Natural killer cell (primary cell): Measurements from ENCODE around the gene DDX60. TPM values are rescaled to one million over a fixed set of nuclear protein-coding genes. Genes with fewer than 3 reads are reported as not detected.
A peak's percentile ranks its signal among the peaks of the same experiment; 100 is the strongest.

Source experiments
- ATAC-seq, 3 donors: fragments of 150-1000 bp in 2 of 3; fragments of 200-7000 bp in 1 of 3; cut with Tn5 transposase; 1 replicate in 1 of 3; 2 replicates in 2 of 3; pipeline ENCODE4 v1.10.0; 2021; ENCODE audit warnings: mild to moderate bottlenecking in 2 of 3, moderate library complexity in 2 of 3
- DNase-seq, 2 donors: peaks; one replicate each; pipeline versions ENCODE4 v3.0.0 to v3.0.0-alpha.2; 2013 to 2021; ENCODE audit warnings: mixed read lengths in 1 of 2
- H3K27ac ChIP-seq: one replicate; pipeline ENCODE4 v1.5.1; 2013; ENCODE audit warnings: mild to moderate bottlenecking, low read length
- H3K27me3 ChIP-seq: one replicate; pipeline ENCODE4 v1.6.1; 2013; ENCODE audit warnings: low read length; ENCODE audit not compliant: control insufficient read depth, insufficient read depth
- H3K36me3 ChIP-seq: one replicate; pipeline ENCODE4 v1.6.1; 2013; ENCODE audit warnings: low read length; ENCODE audit not compliant: control insufficient read depth, insufficient read depth
- H3K4me1 ChIP-seq: one replicate; pipeline ENCODE4 v1.6.1; 2013; ENCODE audit warnings: low read length; ENCODE audit not compliant: control insufficient read depth, insufficient read depth
- H3K4me3 ChIP-seq: one replicate; pipeline ENCODE4 v1.5.1; 2013; ENCODE audit warnings: low read length
- H3K9me3 ChIP-seq: one replicate; pipeline ENCODE4 v1.6.1; 2013; ENCODE audit warnings: low read length; ENCODE audit not compliant: control insufficient read depth, insufficient read depth
- H3K27ac Mint-ChIP-seq, 2 donors: one replicate each; pipeline ENCODE4 v1.8.0; 2022; ENCODE audit warnings: mild to moderate bottlenecking in 2 of 2, mixed read lengths in 2 of 2, moderate library complexity in 1 of 2
- H3K27me3 Mint-ChIP-seq, 2 donors: one replicate each; pipeline ENCODE4 v1.8.0; 2022; ENCODE audit warnings: low read depth in 2 of 2, mixed read lengths in 2 of 2
- H3K36me3 Mint-ChIP-seq: one replicate; pipeline ENCODE4 v1.8.0; 2022; ENCODE audit warnings: mixed read lengths
- H3K4me1 Mint-ChIP-seq, 2 donors: one replicate each; pipeline ENCODE4 v1.8.0; 2022; ENCODE audit warnings: mixed read lengths in 2 of 2
- H3K4me3 Mint-ChIP-seq: one replicate; pipeline ENCODE4 v1.8.0; 2022; ENCODE audit warnings: mild to moderate bottlenecking, moderate library complexity, mixed read lengths
- H3K9me3 Mint-ChIP-seq, 2 donors: one replicate each; pipeline ENCODE4 v1.8.0; 2022; ENCODE audit warnings: mixed read lengths in 2 of 2
- WGBS: methylation state at CpG from one replicate; pipeline ENCODE4 v1.1.7; 2013; ENCODE audit warnings: missing lambda C conversion rate; ENCODE audit not compliant: insufficient coverage; 5-methylcytosine and 5-hydroxymethylcytosine counted together
- intact Hi-C: fragments of 100-400 bp; cut with micrococcal nuclease; formaldehyde crosslinking; loops from one replicate; pipeline ENCODE4 v1.14.2; 2022
- total RNA-seq, 4 donors: library from RNA; stranded (reverse); fragments of 120-200 nt in 1 of 4; gene quantifications; one replicate each; pipeline versions ENCODE4 v1.2.3 to v1.2.4, GENCODE V29; 2013 to 2022
- TF ChIP-seq, protein P1 (sequence below): fragments of 200-600 bp; IDR thresholded peaks from one replicate; pipeline ENCODE4 v1.8.0; 2022; ENCODE audit warnings: antibody characterized with exemption

DDX60 gene
- total RNA-seq, 3 donors from 2014 or later (not counting 1 experiment from before 2014, with no cell fraction given), result 29.4 to 37.2 (median 31.5) TPM

DNA sequence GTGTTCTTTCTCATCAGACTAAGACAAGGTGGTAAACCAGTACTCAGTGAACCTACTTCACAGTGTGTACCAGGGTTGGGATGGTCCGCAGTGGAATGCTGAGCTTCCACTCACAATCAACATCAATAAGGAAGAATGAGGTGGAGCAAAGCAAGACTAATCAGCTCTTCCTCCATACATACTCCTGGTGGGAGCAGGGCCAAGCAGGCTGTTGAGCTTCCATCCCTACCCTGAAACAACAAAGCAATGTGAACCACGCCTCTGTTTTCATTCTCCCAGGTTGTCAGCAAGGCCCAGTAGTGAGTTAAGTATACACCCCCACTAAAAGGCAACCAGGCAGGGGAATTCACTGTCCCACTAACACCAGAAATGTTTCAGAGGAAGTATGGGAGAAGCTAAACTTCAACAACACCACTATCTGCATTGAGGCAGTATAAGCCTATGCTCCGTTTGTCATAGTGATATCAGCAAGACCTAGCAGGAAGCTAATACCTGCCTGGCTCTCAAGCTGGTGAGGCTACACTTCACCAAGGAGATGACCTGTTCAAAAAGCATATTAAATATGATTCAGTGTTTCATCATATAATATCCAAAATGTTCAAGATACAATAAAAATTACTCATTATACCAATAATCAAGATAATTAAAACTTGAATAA, 109.5 kb downstream of the DDX60 start:
- Mint-ChIP-seq H3K4me1 (no peaks in the 10 kb centered on the region), H3K36me3 (no peaks in the 10 kb centered on the region), H3K4me3 (no peak overlapping the region), H3K9me3 (peaks cover 5 to 6% of the 10 kb centered on the region in 2 donors), H3K27ac (no peak overlapping the region), H3K27me3 (no peaks in the 10 kb centered on the region)
- Histone ChIP-seq H3K36me3 (no peaks in the 10 kb centered on the region), H3K27me3 (no peaks in the 10 kb centered on the region), H3K27ac (no peak overlapping the region), H3K4me1 (no peaks in the 10 kb centered on the region), H3K4me3 (no peak overlapping the region), H3K9me3 (peaks cover 3% of the 10 kb centered on the region)
- 89% methylated on average over 3 of the region's 3 CpGs for WGBS
- intact Hi-C loops, result no loop called here
- no peak for ATAC-seq
- no peak for DNase-seq
- TF ChIP-seq, protein P1, sequence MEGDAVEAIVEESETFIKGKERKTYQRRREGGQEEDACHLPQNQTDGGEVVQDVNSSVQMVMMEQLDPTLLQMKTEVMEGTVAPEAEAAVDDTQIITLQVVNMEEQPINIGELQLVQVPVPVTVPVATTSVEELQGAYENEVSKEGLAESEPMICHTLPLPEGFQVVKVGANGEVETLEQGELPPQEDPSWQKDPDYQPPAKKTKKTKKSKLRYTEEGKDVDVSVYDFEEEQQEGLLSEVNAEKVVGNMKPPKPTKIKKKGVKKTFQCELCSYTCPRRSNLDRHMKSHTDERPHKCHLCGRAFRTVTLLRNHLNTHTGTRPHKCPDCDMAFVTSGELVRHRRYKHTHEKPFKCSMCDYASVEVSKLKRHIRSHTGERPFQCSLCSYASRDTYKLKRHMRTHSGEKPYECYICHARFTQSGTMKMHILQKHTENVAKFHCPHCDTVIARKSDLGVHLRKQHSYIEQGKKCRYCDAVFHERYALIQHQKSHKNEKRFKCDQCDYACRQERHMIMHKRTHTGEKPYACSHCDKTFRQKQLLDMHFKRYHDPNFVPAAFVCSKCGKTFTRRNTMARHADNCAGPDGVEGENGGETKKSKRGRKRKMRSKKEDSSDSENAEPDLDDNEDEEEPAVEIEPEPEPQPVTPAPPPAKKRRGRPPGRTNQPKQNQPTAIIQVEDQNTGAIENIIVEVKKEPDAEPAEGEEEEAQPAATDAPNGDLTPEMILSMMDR, result no peak

DNA sequence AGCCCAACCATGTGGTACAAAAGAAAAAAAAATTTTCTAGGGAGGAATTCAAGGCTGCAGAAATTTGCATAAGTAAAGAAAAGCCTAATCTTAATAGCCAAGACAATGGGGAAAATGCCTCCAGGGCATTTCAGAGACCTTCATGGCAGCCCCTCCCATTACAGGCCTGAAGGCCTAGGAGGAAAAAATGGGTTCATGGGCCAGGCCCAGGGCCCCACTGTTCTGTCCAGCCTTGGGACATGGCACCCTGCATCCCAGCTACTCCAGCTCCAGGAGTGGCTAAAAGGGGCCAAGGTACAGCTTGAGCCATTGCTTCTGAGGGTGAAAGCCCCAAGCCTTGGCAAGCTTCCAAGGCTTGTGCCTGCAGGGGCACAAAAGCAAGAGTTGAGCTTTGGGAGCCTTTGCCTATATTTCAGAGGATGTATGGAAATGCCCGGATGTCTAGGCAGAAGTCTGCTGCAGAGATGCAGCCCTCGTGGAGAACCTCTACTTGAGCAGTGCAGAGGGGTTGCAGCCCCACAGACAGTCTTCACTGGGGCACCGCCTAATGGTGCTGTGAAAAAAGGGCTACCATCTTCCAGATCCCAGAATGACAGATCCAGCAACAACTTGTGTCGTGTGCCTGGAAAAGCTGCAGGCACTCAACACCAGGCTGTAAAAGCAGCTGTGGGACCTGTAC, 115.2 kb downstream of the DDX60 start:
- intact Hi-C loops, result no loop called here
- ATAC-seq (no peak), DNase-seq (no peak)
- H3K27ac Mint-ChIP-seq, result no peak overlapping the region
- no peaks in the 10 kb centered on the region for H3K4me1 Mint-ChIP-seq
- H3K4me3 Mint-ChIP-seq, result no peak overlapping the region
- Histone ChIP-seq H3K27ac (no peak overlapping the region), H3K4me1 (no peaks in the 10 kb centered on the region), H3K9me3 (peaks cover 13% of the 10 kb centered on the region), H3K27me3 (no peaks in the 10 kb centered on the region), H3K4me3 (no peak overlapping the region), H3K36me3 (no peaks in the 10 kb centered on the region)
- peaks cover 12 to 16% of the 10 kb centered on the region in 2 donors for H3K9me3 Mint-ChIP-seq
- H3K36me3 Mint-ChIP-seq, result peaks cover 5% of the 10 kb centered on the region
- TF ChIP-seq, protein P1, result no peak
- H3K27me3 Mint-ChIP-seq, result no peaks in the 10 kb centered on the region
- 93% methylated on average over 4 of the region's 4 CpGs for WGBS

DNA sequence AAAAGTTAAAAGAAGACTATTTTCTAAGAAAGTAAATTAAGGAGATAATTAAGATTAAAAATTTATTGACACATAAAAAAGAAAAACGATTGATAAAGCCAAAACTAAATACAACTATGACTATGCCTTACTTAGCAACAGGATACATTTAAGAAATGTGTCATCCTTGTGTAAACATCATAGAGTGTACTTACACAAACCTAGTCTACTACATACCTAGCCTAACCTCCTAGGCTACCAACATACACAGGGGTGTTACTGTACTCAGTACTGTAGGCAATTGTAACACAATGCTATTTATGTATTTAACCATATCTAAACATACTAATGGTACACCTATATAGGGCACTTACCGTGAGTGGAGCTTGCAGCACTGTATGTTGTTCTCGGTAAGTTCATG, 117.9 kb downstream of the DDX60 start:
- DNase-seq, result no peak
- peaks cover 11 to 12% of the 10 kb centered on the region in 2 donors for H3K9me3 Mint-ChIP-seq
- TF ChIP-seq, protein P1, result no peak
- H3K36me3 Mint-ChIP-seq, result peaks cover 5% of the 10 kb centered on the region
- peak in 1 of 3 donors; percentile 21 for ATAC-seq
- Histone ChIP-seq H3K27ac (no peak overlapping the region), H3K4me1 (no peaks in the 10 kb centered on the region), H3K9me3 (peaks cover 13% of the 10 kb centered on the region), H3K27me3 (no peaks in the 10 kb centered on the region), H3K4me3 (no peak overlapping the region), H3K36me3 (no peaks in the 10 kb centered on the region)
- intact Hi-C loops, result no loop called here
- no CpG with 5 or more reads among the region's 3 CpGs for WGBS
- H3K27me3 Mint-ChIP-seq, result no peaks in the 10 kb centered on the region
- H3K4me3 Mint-ChIP-seq, result no peak overlapping the region
- no peak overlapping the region for H3K27ac Mint-ChIP-seq
- no peaks in the 10 kb centered on the region for H3K4me1 Mint-ChIP-seq
